ENCODE measurements around the gene ZNF429.

GRCh38 chr19:21496876-21497275, 8.5 kb upstream of the ZNF429 start:
- TF ChIP-seq EZH2 (IDR thresholded peaks at IDR 0.05; ENCODE audit: borderline replicate concordance, low read depth, low read length, severe bottlenecking) = no peak
- TF ChIP-seq POLR2A (IDR thresholded peaks at IDR 0.05; ENCODE audit: low read depth, low read length) = no peak
- TF ChIP-seq CTCF (IDR thresholded peaks at IDR 0.05; ENCODE audit: extremely low read depth in 1 of 2, insufficient read depth in 1 of 2, low read depth in 1 of 2, low read length in 2 of 2) = no peak

All from endothelial cell of umbilical vein (primary cell).